IPS DF 19.7 (cell line): ENCODE measurements around the gene CEP112.

ENCODE experiments used
- DNase-seq: peaks from one replicate; pipeline ENCODE4 v3.0.0-alpha.2; 2013; ENCODE audit warnings: low read depth, low spot score

The CEP112 gene

DNA sequence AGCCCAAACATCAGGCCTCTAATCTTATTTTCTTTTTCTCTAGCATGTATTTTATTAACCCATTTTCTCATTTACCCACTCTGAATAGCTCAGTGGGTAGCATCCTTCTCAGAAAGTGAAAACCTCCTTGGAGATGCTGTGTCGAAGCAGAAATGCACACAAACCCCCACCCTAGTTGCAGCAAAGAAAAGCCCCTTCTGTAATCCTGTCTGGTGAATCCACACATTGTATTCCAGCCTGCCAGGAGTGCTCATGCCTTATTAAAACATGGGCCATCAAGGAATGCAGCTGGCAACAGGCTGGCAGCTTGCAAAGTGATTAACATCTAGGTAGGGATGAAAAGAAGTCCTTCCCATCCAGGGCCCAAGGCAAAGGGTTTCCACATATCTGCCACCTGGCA is 590.8 kb downstream of the CEP112 start:
- no peak for DNase-seq

DNA sequence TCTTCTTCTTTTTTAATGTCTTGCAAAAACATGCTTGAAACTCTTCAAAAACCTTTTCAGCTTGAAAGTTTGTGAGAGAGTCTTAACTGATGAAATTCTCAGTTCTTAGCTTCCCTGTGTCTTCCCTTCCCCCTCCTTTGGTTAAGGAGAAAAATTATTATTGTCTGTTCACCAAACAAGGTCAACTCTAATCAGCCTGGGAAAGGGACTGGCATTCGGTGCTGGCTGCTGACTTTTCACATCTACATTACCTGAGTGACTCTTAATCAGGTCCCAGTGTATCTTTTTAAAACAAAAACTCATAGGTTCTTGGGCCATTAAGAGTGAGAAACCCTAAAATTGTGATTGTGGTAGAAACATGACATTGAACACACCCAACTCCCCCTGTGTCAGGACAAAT is 591.4 kb downstream of the CEP112 start:
- no peak for DNase-seq

DNA sequence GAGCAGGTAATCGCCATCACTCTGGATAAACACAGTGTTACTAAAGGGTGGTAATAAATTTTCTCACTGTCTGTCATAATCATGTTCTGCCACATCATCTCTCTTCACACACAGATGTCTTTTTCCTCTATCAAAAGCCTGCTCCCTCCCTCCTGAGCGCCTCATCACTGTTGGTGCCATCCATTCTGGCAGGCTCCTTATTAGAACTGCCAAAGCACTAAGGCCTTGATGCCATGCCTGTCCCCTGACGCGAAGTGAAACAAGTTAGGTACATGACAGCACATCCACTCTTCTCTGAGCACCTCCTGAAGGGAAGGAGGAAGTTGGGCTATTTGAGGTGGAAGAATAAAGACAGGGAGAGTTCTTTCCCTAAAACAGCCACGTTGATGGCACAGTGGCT is 592.3 kb downstream of the CEP112 start:
- DNase-seq, result no peak

DNA sequence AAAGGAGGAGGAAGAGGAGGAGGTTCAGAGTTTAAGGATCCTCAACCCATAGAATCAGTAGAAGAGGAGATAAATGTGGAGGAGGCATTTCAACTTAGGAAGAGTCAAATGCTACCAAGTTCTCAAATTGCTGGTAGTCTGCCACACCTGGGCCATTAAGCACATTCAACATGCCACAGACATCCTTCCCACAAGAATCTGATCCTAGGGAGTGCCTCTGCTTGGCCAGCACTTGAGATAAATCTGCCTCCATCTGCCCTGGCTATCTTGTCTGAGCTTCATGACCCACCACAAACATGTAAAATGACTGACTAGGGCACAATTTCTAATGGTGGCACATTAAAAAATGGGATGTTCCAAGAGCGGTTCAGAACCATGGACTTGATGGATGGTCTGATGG is 593.2 kb downstream of the CEP112 start:
- no peak for DNase-seq

DNA sequence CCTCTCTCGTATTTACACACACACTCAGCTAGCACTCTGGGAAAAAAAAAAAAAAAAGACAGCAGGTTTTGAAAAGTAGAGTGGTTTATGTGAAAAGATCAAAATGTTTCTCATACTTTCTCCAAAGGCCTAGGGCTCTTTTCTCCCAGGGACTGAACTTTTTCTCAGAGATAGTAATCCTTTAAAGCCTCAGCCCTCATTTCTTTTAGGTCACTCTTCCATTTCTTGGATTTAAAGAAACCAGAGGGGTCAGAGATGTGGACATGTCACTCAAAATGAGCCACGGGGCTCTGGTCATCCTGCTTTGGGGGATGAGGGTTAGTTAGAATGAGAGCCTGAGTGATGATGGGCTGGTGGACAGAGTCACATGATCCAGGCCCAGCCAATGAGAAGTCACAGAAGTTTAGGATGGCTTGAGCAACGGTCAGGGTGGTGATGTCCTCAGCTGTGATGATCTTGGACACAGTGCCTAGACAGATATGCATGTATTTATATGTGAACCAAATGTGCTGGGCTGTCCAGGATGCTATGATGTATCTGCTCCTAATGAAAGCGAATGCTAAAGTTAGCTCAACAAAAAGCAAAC is 596.8 kb downstream of the CEP112 start:
- DNase-seq, result no peak

DNA sequence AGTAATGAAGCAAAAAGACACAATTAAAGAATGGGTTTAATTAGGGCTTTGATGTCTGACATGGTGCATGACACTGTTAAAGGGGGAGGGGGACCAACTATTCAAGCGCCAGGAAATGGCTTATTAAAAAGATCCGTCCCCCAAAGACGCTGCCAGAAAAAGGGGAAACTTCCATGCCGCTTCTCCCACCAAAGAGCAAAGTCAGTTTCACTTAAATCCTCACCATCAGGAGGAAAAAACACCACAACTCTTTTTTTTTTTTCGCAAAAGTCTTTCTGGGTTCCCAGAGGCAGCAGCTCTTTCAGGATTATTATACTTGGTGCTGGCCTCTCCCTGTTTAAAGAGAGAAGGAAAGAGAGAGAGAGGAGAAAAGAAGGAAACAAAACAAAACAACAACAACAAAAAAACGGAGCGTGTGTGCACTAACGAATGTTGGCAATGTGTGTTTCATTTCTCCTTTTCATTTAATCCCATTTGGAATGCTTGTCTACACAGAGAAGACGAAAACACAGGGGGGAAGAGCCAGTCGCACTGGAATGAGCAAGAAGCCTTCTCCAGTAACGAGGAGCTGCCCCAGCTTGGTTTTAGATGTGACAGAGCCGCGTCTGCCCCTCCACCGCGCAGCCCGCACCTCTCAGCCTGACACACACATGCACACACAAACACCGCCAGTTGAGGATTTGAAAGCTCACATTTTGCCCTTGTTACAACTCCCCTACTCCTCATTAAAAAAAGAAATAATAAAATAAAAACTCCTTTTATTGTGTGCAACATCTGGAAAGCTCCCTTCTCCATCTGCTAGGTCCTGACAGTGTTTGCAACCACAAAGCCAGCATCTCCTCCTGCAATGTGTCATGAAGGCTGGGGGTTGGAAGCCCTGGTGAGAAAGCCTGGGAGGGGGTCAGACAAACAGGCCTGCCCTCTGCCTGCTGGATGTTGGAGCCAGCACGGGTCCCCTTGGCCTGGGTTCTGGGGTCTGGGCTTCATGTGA is 597.8 kb downstream of the CEP112 start:
- no peak for DNase-seq

DNA sequence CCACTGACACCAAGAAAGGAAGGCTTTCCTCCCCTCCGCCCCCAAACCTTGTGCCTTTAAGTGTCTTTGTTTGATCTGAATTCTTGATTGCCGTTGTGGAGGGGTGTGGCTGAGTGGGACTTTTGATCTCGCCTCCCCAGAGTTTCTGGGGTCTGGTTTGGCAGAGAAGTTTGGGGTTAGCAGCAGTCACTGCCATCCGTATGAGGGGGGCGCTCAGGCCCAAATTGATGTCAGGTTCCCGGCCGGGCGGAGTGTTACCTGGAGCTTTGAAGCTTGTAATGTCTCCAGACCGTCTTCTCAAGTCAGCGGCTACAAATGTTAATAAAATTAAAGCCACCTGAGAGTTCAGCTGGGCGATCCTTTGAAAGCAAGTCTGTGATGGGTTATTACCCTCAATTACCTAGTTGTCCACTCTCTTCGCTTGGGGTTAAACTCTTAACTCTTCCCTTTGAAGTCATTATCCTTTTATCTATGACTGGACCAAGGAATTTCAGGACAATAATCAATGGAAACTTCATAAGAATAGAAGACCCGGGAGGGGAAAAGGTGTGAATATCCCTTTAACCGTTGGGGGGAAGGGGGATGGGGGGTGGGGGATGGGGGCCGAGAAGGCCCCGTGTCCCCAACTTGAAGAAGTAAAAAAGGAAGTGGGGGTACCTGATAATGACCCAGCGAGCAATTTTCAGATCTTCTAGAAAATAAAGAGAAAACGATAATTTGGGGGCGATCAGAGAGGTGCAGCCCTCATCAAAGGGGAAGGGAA is 598.7 kb downstream of the CEP112 start:
- no peak for DNase-seq

DNA sequence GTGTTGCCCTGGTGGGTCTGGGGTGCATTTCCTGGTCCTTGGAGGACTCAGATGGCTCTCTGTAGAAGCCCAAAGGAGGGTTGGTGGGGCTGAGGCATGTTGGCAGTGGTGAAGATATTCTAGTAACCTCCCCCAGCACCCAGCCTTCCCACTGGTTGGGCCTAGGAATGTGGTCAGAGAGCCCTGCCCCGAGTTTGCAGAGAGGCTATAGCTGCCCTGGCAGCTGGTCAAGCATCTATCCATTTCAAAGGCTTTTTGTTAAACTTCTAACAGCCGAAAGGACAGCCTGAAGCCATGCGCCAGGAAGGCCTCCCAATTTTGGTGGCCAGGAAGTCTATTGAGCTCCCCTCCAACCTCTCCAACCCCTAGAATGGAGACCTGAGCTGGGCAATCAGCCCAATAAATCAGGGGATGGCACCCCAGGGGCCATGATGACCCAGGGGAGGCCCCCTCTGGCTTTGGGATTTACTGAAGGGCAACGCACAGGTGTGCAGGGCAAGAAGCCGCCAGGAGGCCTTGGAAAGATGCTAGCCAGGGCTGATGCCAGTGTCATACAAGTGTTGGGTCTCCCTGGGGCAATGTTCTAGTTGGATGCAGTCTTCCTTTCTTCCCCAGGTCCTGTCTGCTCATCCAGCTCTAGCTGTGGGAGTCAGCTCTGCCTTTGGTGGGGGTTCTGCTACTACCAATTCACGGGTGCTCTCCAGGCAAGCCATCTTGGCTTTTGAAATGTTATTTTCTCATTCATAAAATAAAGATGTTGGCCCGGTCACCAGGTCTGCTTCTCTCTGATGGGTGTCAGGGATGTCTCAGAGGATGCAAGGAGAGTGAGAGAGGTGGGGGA is 599.6 kb downstream of the CEP112 start:
- no peak for DNase-seq

DNA sequence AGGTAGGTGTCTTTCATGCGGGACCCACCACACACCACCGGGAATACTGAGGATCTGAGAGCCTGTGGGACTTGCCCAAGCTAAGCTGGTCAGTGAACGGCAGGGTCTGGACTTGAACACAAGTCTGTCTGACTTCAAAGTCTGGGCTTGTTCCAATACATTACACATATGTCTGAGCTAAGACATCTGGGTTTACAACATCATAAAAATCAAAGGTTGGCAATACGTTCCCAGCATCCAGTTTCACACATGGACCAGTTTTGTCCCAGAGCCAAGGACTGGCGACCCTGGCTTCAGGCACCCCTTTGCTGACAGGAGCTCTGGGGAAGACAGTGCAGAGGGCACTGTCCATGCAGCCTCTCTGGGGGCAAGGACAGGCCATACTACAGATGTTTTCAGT is 602.6 kb downstream of the CEP112 start:
- no peak for DNase-seq

DNA sequence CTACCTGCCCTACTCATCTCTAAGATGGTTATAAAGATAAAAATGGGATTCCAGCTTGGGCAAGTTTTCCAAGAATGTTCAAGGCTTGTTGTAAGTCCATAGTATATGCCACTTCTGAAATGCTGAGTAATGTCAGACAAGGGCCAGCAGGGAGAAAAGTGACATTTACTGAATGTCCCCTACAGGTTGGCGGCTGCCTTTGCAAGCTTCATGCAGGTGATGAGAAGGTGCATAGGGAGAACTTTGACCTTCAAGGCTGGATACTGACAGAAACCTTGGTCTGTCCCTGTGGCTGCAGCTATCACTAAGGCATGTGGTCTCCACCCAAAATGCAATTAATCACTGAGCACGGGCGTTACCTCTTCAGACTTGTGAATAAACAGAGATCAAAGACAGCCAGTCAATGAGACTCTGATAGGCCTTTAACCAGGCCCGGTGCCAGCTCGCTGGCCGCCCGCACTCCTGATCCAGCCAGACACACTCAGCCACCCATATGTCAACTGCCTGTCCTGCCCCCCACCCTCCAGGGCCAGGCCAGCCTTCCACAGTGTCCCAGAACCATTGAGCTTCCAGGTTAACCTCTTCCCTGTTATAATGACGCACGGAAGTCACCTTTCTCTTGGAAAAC is 603.6 kb downstream of the CEP112 start:
- DNase-seq, result no peak

DNA sequence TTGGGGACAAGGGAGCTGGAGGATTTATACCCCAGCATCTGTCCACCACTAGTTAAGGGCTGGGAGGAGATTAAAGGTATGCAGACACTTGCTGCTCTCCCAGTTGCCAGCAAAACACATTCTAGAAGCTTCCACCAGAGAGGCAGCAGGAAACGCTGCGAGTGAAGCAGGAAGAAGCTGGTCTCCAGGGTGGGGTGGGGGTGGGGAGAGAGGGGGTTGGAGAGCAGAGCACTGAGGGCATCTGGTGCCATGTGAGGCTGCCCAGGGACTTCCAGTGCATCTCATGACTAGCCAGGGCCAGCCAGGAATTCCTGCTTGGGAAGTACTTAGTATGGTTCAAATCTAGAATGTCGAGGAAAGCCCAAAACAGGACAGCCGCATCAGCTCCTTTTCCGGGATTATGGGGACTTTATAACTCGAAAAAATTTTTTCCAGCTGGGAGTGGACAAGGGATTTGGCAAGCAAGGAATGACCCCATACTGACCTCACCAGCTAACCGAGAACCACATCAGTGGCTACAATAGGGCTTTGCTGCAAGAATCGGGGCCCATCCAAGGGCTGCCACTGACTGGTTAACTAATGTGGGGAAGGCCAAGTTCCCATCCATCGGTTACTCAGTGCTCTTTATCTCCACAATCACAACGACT is 604.3 kb downstream of the CEP112 start:
- DNase-seq, result no peak

DNA sequence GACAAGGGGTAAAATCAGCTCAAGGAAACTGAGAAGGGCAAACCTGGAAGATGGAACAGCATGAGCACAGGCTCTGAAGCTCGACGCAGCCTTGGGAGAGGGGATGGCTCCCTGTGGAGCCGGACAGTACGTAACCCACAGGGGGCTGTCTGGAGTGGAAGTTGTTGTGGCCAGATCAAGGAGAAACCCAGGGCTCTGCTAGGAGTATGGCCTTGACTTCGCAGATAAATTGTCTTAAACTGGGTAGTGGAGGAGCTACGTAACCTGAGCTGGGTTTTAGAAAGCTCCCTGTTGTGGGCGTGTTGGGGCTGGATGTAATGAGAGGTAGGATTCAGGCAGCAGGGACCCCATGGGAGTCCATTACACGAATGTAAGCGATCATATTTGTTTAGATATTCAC is 605.0 kb downstream of the CEP112 start:
- DNase-seq, result no peak
